Glutamatergic neuron (in vitro differentiated cells): ENCODE results near the gene RPS19BP1. TPM values are rescaled to one million over a fixed set of nuclear protein-coding genes. Genes with fewer than 3 reads are reported as not detected.
A peak's percentile ranks its signal among the peaks of the same experiment; 100 is the strongest.

Source experiments
- DNase-seq: peaks from one replicate; pipeline ENCODE4 v3.0.0; 2022
- H3K27ac Mint-ChIP-seq: one replicate; pipeline ENCODE4 v1.8.0; 2020; ENCODE audit warnings: mild to moderate bottlenecking, mixed read lengths, inconsistent platforms; ENCODE audit not compliant: unreplicated experiment
- H3K27me3 Mint-ChIP-seq: one replicate; pipeline ENCODE4 v1.8.0; 2020; ENCODE audit warnings: mild to moderate bottlenecking, moderate library complexity, mixed read lengths, inconsistent platforms; ENCODE audit not compliant: unreplicated experiment
- H3K36me3 Mint-ChIP-seq: one replicate; pipeline ENCODE4 v1.8.0; 2020; ENCODE audit warnings: mild to moderate bottlenecking, mixed read lengths, inconsistent platforms; ENCODE audit not compliant: unreplicated experiment
- H3K4me1 Mint-ChIP-seq: one replicate; pipeline ENCODE4 v1.8.0; 2020; ENCODE audit warnings: mild to moderate bottlenecking, low read depth, mixed read lengths, inconsistent platforms; ENCODE audit not compliant: unreplicated experiment
- H3K4me3 Mint-ChIP-seq: one replicate; pipeline ENCODE4 v1.8.0; 2020; ENCODE audit warnings: mild to moderate bottlenecking, mixed read lengths, inconsistent platforms; ENCODE audit not compliant: unreplicated experiment
- H3K9me3 Mint-ChIP-seq: one replicate; pipeline ENCODE4 v1.8.0; 2020; ENCODE audit warnings: mild to moderate bottlenecking, moderate library complexity, mixed read lengths, inconsistent platforms; ENCODE audit not compliant: unreplicated experiment
- CTCF ChIP-seq: fragments of 200-600 bp; sonication (generic); IDR thresholded peaks from one replicate; pipeline ENCODE4 v1.5.0; 2021; ENCODE audit not compliant: partially characterized antibody, unreplicated experiment
- total RNA-seq: library from RNA; stranded (reverse); fragmentation: NEBNext Ultra II Directional; extraction: Animal tissue kit (Norgen Biotek cat#: 25700); gene quantifications from one replicate; pipeline ENCODE4 v1.2.1, GENCODE V29; 2021; ENCODE audit not compliant: unreplicated experiment

Gene RPS19BP1
- total RNA-seq, 1 donor from 2014 or later: 59.6 TPM

- DNase-seq: peak; percentile 59
- peak overlapping the region; percentile 52 for H3K4me3 Mint-ChIP-seq
- peaks cover 1% of the 10 kb centered on the region for H3K4me1 Mint-ChIP-seq
- no peaks in the 10 kb centered on the region for H3K36me3 Mint-ChIP-seq
- no peak for TF ChIP-seq CTCF
- peaks cover 8% of the 10 kb centered on the region for H3K27me3 Mint-ChIP-seq
- no peaks in the 10 kb centered on the region for H3K9me3 Mint-ChIP-seq
- no peak overlapping the region for H3K27ac Mint-ChIP-seq
Observed at GRCh38 chr22:39556970-39557841, 24.7 kb upstream of the RPS19BP1 start.

- H3K27me3 Mint-ChIP-seq: peaks cover 8% of the 10 kb centered on the region
- H3K4me3 Mint-ChIP-seq: no peak overlapping the region
- no peaks in the 10 kb centered on the region for H3K9me3 Mint-ChIP-seq
- no peak for DNase-seq
- no peak for TF ChIP-seq CTCF
- H3K27ac Mint-ChIP-seq: no peak overlapping the region
- H3K36me3 Mint-ChIP-seq: no peaks in the 10 kb centered on the region
- H3K4me1 Mint-ChIP-seq: peaks cover 1% of the 10 kb centered on the region
Observed at GRCh38 chr22:39554151-39554550, 21.6 kb upstream of the RPS19BP1 start.

- TF ChIP-seq CTCF: no peak
- Mint-ChIP-seq H3K4me3 (no peak overlapping the region), H3K4me1 (peaks cover 1% of the 10 kb centered on the region), H3K9me3 (no peaks in the 10 kb centered on the region), H3K27ac (no peak overlapping the region), H3K36me3 (no peaks in the 10 kb centered on the region), H3K27me3 (peaks cover 5% of the 10 kb centered on the region)
- DNase-seq: no peak
Observed at GRCh38 chr22:39553429-39553828, 20.9 kb upstream of the RPS19BP1 start.

DNA sequence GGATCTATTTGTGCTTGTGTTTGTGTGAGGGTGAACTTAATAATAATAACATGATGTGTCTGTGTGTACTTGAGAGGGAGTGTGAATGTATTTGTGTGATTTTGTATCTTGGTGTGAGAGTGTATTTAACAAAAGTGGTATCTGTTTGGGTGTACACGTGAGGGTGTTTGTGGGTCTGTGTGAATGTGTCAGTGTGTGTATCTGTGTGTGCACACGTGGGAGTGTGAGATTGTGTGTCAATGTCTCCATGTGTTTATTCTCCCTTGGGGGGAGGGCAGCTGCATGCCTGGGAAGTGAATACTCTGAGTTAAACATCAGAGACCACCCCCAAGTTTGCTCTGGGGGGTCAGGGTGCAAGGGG, 15.0 kb upstream of the RPS19BP1 start:
- TF ChIP-seq CTCF: no peak
- no peak for DNase-seq
- no peak overlapping the region for H3K27ac Mint-ChIP-seq
- H3K27me3 Mint-ChIP-seq: peaks cover 20% of the 10 kb centered on the region
- H3K36me3 Mint-ChIP-seq: no peaks in the 10 kb centered on the region
- H3K4me3 Mint-ChIP-seq: no peak overlapping the region
- peaks cover 2% of the 10 kb centered on the region for H3K9me3 Mint-ChIP-seq
- peaks cover 15% of the 10 kb centered on the region for H3K4me1 Mint-ChIP-seq

DNA sequence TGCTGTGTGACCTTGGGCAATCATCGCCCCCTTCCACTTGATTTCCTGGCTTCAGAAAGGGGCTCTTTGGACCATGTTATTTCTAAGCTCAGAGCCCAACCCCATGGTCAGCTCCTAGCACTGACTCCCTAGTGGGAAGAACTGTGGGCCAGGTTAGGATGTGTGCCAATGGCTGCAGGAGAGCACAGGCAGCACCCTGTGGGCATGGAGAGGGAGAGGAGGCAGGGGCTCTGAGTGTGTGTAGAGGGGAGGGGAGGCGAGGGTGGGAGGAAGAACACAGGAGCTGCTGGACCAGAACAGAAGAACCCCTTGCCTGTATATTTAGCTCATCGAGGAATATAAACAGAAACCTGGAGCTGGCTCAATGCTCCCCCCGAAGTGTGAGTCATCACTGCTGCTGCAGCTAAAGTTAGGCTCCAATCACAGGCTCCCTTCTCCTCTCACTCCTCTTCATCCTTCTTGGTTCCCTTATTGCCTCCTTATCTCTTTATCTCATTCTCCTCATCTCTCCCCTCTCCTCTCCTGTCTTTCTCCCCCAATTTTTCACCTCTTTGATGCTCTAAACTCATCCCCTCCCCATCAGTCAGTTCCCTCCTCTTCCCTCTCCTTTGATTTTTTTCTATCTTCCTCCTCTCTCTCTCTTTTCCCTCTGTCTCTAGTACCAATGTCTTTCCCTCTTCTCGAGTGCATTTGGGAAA, 14.5 kb upstream of the RPS19BP1 start:
- Mint-ChIP-seq H3K36me3 (no peaks in the 10 kb centered on the region), H3K4me3 (no peak overlapping the region), H3K27ac (no peak overlapping the region), H3K27me3 (peaks cover 20% of the 10 kb centered on the region), H3K9me3 (peaks cover 2% of the 10 kb centered on the region), H3K4me1 (peaks cover 15% of the 10 kb centered on the region)
- DNase-seq: no peak
- TF ChIP-seq CTCF: no peak
